HFF-Myc (cell line): ENCODE data around the gene LPAR2.

Experiments used
- DNase-seq: peaks from one replicate; pipeline ENCODE4 v3.0.0-alpha.2; 2011; ENCODE audit warnings: low read depth; ENCODE audit errors: extremely low read depth
- H3K4me3 ChIP-seq: replicated peaks from 2 replicates; pipeline ENCODE4 v1.5.1; 2011; ENCODE audit warnings: low read depth, mild to moderate bottlenecking, control low read depth, low read length
- CTCF ChIP-seq: IDR thresholded peaks from 2 replicates; pipeline ENCODE4 v1.5.1; 2012; ENCODE audit warnings: mild to moderate bottlenecking, low read depth, low read length, control low read depth; ENCODE audit errors: missing control alignments

The LPAR2 gene

GRCh38 chr19:19581391-19581790 is 46.6 kb downstream of the LPAR2 start:
- DNase-seq: no peak
- H3K4me3 ChIP-seq: no peak overlapping the region
- TF ChIP-seq CTCF: no peak

DNA sequence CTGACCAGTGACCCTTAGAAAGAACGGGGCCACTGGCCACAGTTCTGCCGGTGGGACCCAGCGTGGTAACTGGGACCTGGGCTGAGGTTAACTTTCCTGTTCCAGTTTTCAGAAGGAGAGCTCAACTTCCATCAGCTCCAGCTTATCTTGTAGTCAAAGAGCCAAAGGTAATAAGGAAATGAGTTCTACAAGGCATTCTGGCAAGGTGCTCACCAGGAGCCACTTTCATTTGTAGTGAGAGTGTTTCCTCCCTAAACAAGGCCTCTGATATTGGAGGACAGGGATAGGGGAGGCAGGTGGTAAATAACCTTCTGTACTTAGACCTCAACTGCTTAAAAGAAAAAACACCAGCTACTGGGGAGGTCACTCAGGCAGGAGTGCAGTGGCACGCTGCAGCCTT is 47.6 kb downstream of the LPAR2 start:
- no peak for TF ChIP-seq CTCF
- no peak for DNase-seq

GRCh38 chr19:19579533-19580361 is 48.3 kb downstream of the LPAR2 start:
- no peak overlapping the region for H3K4me3 ChIP-seq
- DNase-seq: no peak
- no peak for TF ChIP-seq CTCF

More for the DNA sequence above, 47.6 kb downstream of the LPAR2 start:
- H3K4me3 ChIP-seq: no peak overlapping the region

- TF ChIP-seq CTCF: no peak
- DNase-seq: no peak
- no peak overlapping the region for H3K4me3 ChIP-seq
Observed at GRCh38 chr19:19578252-19578651, 49.8 kb downstream of the LPAR2 start.

- no peak for TF ChIP-seq CTCF
- DNase-seq: no peak
- no peak overlapping the region for H3K4me3 ChIP-seq
Observed at GRCh38 chr19:19575411-19575810, 52.6 kb downstream of the LPAR2 start.
